ENCODE measurements around the gene KCNC2. TPM values are rescaled to one million over a fixed set of nuclear protein-coding genes. Genes with fewer than 3 reads are reported as not detected.

The KCNC2 gene
- total RNA-seq, 1 experiment from 2014 or later, result not detected

- no peaks in the 10 kb centered on the region for H3K9me3 ChIP-seq (ENCODE audit: low read depth, low read length, poor library complexity, severe bottlenecking)
- ChIA-PET POLR2A (ENCODE audit: low non-redundant PET) (no interaction called here), CTCF (no interaction called here)
- H3K27me3 ChIP-seq (replicated peaks; ENCODE audit: insufficient read depth, low read depth, low read length, poor library complexity), result no peaks in the 10 kb centered on the region
- H3K4me3 ChIP-seq (ENCODE audit: low read depth, low read length, poor library complexity, severe bottlenecking), result no peak overlapping the region
- no peak overlapping the region for H3K27ac ChIP-seq (ENCODE audit: low read depth, low read length, poor library complexity, severe bottlenecking)
- no peaks in the 10 kb centered on the region for H3K4me1 ChIP-seq (ENCODE audit: insufficient read depth, low read length, poor library complexity, severe bottlenecking)
- no peak for DNase-seq (ENCODE audit: low spot score)
- BruUV-seq (replicated peaks), result no TSS peak
- TF ChIP-seq, protein P1, sequence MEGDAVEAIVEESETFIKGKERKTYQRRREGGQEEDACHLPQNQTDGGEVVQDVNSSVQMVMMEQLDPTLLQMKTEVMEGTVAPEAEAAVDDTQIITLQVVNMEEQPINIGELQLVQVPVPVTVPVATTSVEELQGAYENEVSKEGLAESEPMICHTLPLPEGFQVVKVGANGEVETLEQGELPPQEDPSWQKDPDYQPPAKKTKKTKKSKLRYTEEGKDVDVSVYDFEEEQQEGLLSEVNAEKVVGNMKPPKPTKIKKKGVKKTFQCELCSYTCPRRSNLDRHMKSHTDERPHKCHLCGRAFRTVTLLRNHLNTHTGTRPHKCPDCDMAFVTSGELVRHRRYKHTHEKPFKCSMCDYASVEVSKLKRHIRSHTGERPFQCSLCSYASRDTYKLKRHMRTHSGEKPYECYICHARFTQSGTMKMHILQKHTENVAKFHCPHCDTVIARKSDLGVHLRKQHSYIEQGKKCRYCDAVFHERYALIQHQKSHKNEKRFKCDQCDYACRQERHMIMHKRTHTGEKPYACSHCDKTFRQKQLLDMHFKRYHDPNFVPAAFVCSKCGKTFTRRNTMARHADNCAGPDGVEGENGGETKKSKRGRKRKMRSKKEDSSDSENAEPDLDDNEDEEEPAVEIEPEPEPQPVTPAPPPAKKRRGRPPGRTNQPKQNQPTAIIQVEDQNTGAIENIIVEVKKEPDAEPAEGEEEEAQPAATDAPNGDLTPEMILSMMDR (conservative IDR thresholded peaks at IDR 0.05; ENCODE audit: low read depth, low read length), result no peak
- TF ChIP-seq EZH2 (IDR thresholded peaks at IDR 0.05; ENCODE audit: borderline replicate concordance, low read depth, low read length, poor library complexity, severe bottlenecking), result no peak
- no peaks in the 10 kb centered on the region for H3K36me3 ChIP-seq (ENCODE audit: insufficient read depth, low read length, poor library complexity, severe bottlenecking)
- intact Hi-C loops (cut with micrococcal nuclease; ENCODE audit: unreplicated experiment), result no loop called here
Measured at GRCh38 chr12:75245108-75245507, 35.5 kb upstream of the KCNC2 start.

GRCh38 chr12:75239987-75240386 is 30.3 kb upstream of the KCNC2 start:
- DNase-seq (ENCODE audit: low spot score), result no peak
- no peak overlapping the region for H3K27ac ChIP-seq (ENCODE audit: low read depth, low read length, poor library complexity, severe bottlenecking)
- no TSS peak for BruUV-seq (replicated peaks)
- CTCF ChIA-PET, result no interaction called here
- H3K27me3 ChIP-seq (replicated peaks; ENCODE audit: insufficient read depth, low read depth, low read length, poor library complexity), result no peaks in the 10 kb centered on the region
- H3K4me3 ChIP-seq (ENCODE audit: low read depth, low read length, poor library complexity, severe bottlenecking), result no peak overlapping the region
- no peaks in the 10 kb centered on the region for H3K9me3 ChIP-seq (ENCODE audit: low read depth, low read length, poor library complexity, severe bottlenecking)
- TF ChIP-seq, protein P1 (conservative IDR thresholded peaks at IDR 0.05; ENCODE audit: low read depth, low read length), result no peak
- TF ChIP-seq EZH2 (IDR thresholded peaks at IDR 0.05; ENCODE audit: borderline replicate concordance, low read depth, low read length, poor library complexity, severe bottlenecking), result no peak
- H3K36me3 ChIP-seq (ENCODE audit: insufficient read depth, low read length, poor library complexity, severe bottlenecking), result no peaks in the 10 kb centered on the region
- no peaks in the 10 kb centered on the region for H3K4me1 ChIP-seq (ENCODE audit: insufficient read depth, low read length, poor library complexity, severe bottlenecking)
- intact Hi-C loops (cut with micrococcal nuclease; ENCODE audit: unreplicated experiment), result no loop called here
- POLR2A ChIA-PET (ENCODE audit: low non-redundant PET), result no interaction called here

GRCh38 chr12:75236206-75236605 is 26.6 kb upstream of the KCNC2 start:
- no TSS peak for BruUV-seq (replicated peaks)
- H3K4me3 ChIP-seq (ENCODE audit: low read depth, low read length, poor library complexity, severe bottlenecking), result no peak overlapping the region
- CTCF ChIA-PET, result no interaction called here
- POLR2A ChIA-PET (ENCODE audit: low non-redundant PET), result no interaction called here
- H3K9me3 ChIP-seq (ENCODE audit: low read depth, low read length, poor library complexity, severe bottlenecking), result no peaks in the 10 kb centered on the region
- TF ChIP-seq EZH2 (IDR thresholded peaks at IDR 0.05; ENCODE audit: borderline replicate concordance, low read depth, low read length, poor library complexity, severe bottlenecking), result no peak
- TF ChIP-seq, protein P1 (conservative IDR thresholded peaks at IDR 0.05; ENCODE audit: low read depth, low read length), result no peak
- H3K27ac ChIP-seq (ENCODE audit: low read depth, low read length, poor library complexity, severe bottlenecking), result no peak overlapping the region
- H3K4me1 ChIP-seq (ENCODE audit: insufficient read depth, low read length, poor library complexity, severe bottlenecking), result no peaks in the 10 kb centered on the region
- no peaks in the 10 kb centered on the region for H3K36me3 ChIP-seq (ENCODE audit: insufficient read depth, low read length, poor library complexity, severe bottlenecking)
- H3K27me3 ChIP-seq (replicated peaks; ENCODE audit: insufficient read depth, low read depth, low read length, poor library complexity), result no peaks in the 10 kb centered on the region
- intact Hi-C loops (cut with micrococcal nuclease; ENCODE audit: unreplicated experiment), result no loop called here
- DNase-seq (ENCODE audit: low spot score), result no peak

Data from A673 (cell line).